GM13977 (cell line): ENCODE measurements around the gene NOS1AP.
A peak's percentile ranks its signal among the peaks of the same experiment; 100 is the strongest.
"Not testable (repeated sequence)": the region's sequence is repeated elsewhere in the genome, so short reads cannot be mapped to it uniquely, and the experiment has no call there.

Experiments
- DNase-seq: peaks from one replicate; pipeline ENCODE4 v3.0.0; 2012; ENCODE audit warnings: low spot score
- in situ Hi-C: fragments of 300-500 bp; cut with MboI; formaldehyde crosslinking; loops from one replicate; pipeline ENCODE4 v1.12.0; 2022; ENCODE audit warnings: low sequenced_read_pairs, low pct_unique_long_range_greater_than_20kb, mixed read lengths, inconsistent platforms; ENCODE audit not compliant: unreplicated experiment
- TF ChIP-seq, protein P1 (sequence below): IDR thresholded peaks from 2 replicates; pipeline ENCODE4 v1.5.1; 2012; ENCODE audit warnings: mild to moderate bottlenecking, control low read depth; ENCODE audit not compliant: insufficient read depth; ENCODE audit errors: extremely low read depth, missing control alignments

The NOS1AP gene

DNA sequence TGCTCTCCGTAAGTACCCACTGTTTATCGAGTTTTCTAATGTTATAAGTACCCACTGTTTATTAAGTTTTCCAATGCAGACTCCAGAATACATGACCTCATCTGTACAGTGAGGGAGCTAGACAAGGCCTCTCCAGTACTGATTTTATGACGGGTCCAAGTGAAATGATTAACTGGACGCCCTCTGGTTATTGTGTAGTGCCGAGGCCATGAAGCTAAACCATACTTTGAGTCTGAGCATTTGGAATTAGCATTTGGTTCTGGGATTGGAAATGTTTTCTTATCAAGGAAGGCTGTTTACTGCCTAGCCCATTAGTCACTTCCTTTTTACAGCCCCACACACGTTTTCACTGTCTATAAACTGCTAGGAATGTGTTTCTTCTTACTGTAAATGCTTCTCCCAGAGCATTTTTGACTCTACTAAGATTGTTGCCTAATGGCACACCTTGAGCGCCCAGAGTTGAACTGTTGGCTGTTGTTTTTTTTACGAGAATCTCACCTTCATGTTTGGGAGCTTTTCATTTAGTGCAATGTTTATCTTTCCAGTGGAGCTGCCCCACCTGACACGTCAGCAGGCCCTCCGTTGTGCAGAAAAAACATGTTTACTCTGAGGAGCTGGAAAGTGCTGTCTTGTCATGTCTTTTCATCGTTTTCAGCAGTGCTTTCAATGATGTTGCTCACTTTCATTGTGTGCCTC, 280.3 kb downstream of the NOS1AP start:
- TF ChIP-seq, protein P1, sequence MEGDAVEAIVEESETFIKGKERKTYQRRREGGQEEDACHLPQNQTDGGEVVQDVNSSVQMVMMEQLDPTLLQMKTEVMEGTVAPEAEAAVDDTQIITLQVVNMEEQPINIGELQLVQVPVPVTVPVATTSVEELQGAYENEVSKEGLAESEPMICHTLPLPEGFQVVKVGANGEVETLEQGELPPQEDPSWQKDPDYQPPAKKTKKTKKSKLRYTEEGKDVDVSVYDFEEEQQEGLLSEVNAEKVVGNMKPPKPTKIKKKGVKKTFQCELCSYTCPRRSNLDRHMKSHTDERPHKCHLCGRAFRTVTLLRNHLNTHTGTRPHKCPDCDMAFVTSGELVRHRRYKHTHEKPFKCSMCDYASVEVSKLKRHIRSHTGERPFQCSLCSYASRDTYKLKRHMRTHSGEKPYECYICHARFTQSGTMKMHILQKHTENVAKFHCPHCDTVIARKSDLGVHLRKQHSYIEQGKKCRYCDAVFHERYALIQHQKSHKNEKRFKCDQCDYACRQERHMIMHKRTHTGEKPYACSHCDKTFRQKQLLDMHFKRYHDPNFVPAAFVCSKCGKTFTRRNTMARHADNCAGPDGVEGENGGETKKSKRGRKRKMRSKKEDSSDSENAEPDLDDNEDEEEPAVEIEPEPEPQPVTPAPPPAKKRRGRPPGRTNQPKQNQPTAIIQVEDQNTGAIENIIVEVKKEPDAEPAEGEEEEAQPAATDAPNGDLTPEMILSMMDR: no peak
- DNase-seq: no peak
- in situ Hi-C loops: no loop called here

DNA sequence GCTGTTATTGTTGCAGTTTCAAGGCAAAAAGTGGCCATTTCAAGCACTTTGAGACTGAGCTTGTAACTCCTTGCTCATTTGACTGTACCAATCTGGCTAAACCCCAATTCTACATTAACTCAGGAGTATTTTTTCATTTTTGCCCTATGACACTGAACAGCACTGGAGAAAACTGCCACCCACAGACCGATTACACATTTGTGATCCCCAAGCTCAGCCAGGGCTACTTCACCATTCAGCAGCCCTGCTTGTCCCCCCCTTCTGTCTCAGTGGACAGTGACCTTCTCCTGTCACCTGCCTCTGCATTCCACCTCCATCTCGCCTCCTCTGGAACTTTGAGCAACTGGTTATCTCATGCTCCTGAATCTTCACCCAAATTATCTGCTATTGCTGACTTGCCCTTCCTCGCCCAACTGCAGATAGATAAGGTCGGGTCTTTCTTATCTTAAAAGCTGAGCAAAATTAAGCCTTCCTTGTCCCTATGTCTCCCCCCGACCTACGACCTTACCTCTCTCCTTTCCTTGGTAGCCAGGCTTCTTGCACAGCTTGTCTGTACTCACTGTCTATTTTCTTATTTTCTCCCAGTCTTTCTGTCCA, 281.9 kb downstream of the NOS1AP start:
- TF ChIP-seq, protein P1: no peak
- no peak for DNase-seq
- in situ Hi-C loops: no loop called here

DNA sequence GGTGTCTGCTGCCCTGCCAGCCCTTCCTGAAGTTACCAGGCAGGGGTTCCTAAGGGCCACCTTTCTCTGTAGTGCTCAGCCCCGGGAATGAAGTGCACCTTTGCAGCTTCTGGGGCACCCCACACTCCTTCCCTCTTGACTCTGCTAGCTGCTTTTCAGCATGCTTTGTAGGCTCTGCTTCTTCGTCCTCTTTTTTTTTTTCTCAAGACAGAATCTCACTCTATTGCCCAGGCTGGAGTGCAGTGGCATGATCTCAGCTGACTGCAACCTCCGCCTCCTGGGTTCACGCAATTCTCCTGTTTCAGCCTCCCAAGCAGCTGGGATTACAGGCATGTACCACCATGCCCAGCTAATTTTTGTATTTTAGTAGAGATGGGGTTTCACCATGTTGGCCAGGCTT, 282.4 kb downstream of the NOS1AP start:
- in situ Hi-C loops, DNase-seq: not testable (repeated sequence)

DNA sequence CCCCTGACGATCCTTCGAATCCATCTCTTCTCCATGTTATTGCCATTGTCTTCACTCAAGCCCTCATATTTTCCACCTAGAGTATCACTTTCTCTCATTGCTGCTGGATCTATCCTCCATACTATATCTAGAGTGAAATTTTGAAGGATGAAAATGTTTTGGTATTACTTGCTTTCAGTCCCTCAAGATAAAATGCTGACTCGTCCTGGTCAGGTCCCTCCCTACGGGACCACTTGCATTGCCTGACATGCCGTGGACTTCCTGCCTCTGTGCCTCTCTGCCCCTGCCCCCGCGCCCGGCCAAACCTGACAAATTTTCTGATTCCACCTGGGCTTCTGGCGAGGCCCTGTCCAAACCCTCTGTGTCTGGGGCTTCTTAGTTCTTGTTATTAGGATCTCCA, 283.6 kb downstream of the NOS1AP start:
- TF ChIP-seq, protein P1: no peak
- in situ Hi-C loops: no loop called here
- DNase-seq: no peak

DNA sequence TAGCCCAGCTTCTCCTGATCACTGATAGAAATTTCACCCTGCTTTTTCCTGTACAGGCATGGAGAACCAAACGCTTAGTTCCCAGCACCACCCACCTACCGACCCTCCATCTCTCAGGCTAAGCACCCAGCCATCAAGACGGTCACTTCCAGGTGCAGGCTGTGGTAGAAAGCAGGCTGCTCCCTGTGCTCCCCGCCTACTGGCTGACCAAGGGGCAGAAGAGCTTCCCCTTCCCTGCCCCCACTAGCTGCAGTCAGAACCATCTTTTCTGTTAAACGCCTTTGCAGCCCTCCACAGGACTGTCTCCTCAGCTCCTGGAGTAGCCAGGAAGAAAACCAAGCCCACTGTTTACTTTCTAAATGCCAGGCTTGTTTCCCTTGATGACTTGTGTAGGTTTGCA, 284.2 kb downstream of the NOS1AP start:
- in situ Hi-C loops: no loop called here

DNA sequence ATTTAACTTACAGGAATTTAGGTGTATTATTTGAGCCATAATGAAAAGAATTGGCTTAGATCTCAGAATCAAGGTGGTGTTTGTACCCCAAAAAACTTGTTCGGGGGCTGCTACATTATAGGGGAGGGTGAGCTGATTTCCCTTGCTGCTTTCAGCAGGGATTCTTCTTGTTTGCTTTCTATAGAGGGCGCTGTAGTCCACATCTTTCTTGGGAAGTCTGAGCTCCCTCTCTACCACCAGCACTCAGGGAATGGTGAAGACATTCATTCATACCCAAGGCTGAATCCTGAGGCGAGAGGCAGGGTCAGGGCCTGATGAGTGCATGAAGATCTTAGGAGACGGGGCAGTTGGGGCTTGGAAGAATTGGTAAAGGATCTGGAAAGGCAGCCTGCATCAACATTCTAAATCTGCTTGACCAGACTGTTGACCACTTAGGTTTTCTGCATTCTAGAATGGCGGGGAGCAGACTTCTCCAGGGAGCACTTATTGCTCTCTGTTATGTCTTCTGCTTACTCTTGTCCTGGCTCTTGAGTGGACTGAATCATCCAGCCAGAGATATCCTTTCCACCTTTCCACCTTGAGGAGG, 288.3 kb downstream of the NOS1AP start:
- TF ChIP-seq, protein P1: peak; percentile 45
- DNase-seq: no peak
- in situ Hi-C loops: no loop called here

More for the DNA sequence above, 284.2 kb downstream of the NOS1AP start:
- DNase-seq: no peak
- TF ChIP-seq, protein P1: no peak

DNA sequence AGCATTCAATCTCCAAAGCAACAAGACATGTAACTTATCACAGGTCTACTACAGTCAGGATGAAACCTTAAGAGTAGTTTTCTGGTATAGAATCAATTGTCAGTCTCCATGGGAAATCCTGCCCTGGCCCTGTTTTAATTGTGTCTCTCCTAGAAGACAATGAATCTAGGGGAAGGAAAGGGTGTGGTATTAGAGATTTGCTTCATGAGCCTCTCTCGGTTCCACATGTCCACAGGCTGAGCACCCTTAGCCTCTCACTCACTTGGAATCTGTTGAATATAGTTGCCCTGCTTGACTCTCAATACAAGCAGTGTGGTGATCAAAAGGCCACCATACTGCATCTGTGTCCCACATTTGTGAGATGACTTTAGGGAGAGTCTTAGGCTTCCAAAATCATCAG, 289.4 kb downstream of the NOS1AP start:
- TF ChIP-seq, protein P1: no peak
- in situ Hi-C loops: no loop called here
- no peak for DNase-seq
